H9 (cell line): ENCODE data around the gene NCBP2L. TPM values are rescaled to one million over a fixed set of nuclear protein-coding genes. Genes with fewer than 3 reads are reported as not detected.

Experiments used
- DNase-seq: peaks from one replicate; pipeline ENCODE4 v3.0.0-alpha.2; 2017
- H2AFZ ChIP-seq: one replicate; pipeline ENCODE4 v1.6.1; 2013; ENCODE audit warnings: mild to moderate bottlenecking, low read length, control low read depth, moderate library complexity
- H2AK5ac ChIP-seq: 2 replicates; pipeline ENCODE4 v1.6.1; 2013; ENCODE audit warnings: low read length, control low read depth, mixed read lengths; ENCODE audit not compliant: insufficient read length
- H2BK120ac ChIP-seq: one replicate; pipeline ENCODE4 v1.6.1; 2013; ENCODE audit warnings: low read depth, mild to moderate bottlenecking, low read length, control low read depth, inconsistent platforms; ENCODE audit not compliant: poor library complexity, severe bottlenecking
- H2BK12ac ChIP-seq: 2 replicates; pipeline ENCODE4 v1.6.1; 2013; ENCODE audit warnings: low read length, control low read depth, mixed read lengths, low read depth; ENCODE audit not compliant: insufficient read length
- H2BK15ac ChIP-seq: 2 replicates; pipeline ENCODE4 v1.6.1; 2013; ENCODE audit warnings: low read depth, low read length, control low read depth
- H2BK20ac ChIP-seq: one replicate; pipeline ENCODE4 v1.6.1; 2013; ENCODE audit warnings: low read depth, mild to moderate bottlenecking, low read length, control low read depth, inconsistent platforms; ENCODE audit not compliant: poor library complexity, severe bottlenecking
- H2BK5ac ChIP-seq: 2 replicates; pipeline ENCODE4 v1.6.1; 2013; ENCODE audit warnings: low read length, control low read depth, mixed read lengths; ENCODE audit not compliant: insufficient read length
- H3K14ac ChIP-seq: 2 replicates; pipeline ENCODE4 v1.6.1; 2013; ENCODE audit warnings: low read length, control low read depth; ENCODE audit not compliant: insufficient read depth
- H3K18ac ChIP-seq: 2 replicates; pipeline ENCODE4 v1.6.1; 2013; ENCODE audit warnings: low read depth, mild to moderate bottlenecking, mixed read lengths, low read length, control low read depth; ENCODE audit not compliant: insufficient read length
- H3K23ac ChIP-seq: 2 replicates; pipeline ENCODE4 v1.6.1; 2013; ENCODE audit warnings: low read length, control low read depth, mixed read lengths, low read depth; ENCODE audit not compliant: insufficient read length
- H3K23me2 ChIP-seq: 2 replicates; pipeline ENCODE4 v1.6.1; 2013; ENCODE audit warnings: low read depth, mild to moderate bottlenecking, mixed read lengths, low read length, control low read depth; ENCODE audit not compliant: insufficient read length, poor library complexity, severe bottlenecking
- H3K27ac ChIP-seq: 2 replicates; pipeline ENCODE4 v1.5.1; 2013; ENCODE audit warnings: low read length, control low read depth, mixed read lengths, low read depth; ENCODE audit not compliant: insufficient read length
- H3K27me3 ChIP-seq: 2 replicates; pipeline ENCODE4 v1.6.1; 2013; ENCODE audit warnings: low read length, control low read depth, inconsistent platforms; ENCODE audit not compliant: insufficient read depth
- H3K4ac ChIP-seq: 2 replicates; pipeline ENCODE4 v1.6.1; 2013; ENCODE audit warnings: low read depth, mild to moderate bottlenecking, control low read depth, inconsistent platforms, low read length, moderate library complexity
- H3K4me1 ChIP-seq: 2 replicates; pipeline ENCODE4 v1.6.1; 2013; ENCODE audit warnings: low read length, control low read depth, inconsistent platforms; ENCODE audit not compliant: insufficient read depth
- H3K4me2 ChIP-seq: 2 replicates; pipeline ENCODE4 v1.6.1; 2013; ENCODE audit warnings: low read length, control low read depth, mixed read lengths; ENCODE audit not compliant: insufficient read length, insufficient read depth
- H3K56ac ChIP-seq: 2 replicates; pipeline ENCODE4 v1.6.1; 2013; ENCODE audit warnings: low read depth, mild to moderate bottlenecking, mixed read lengths, low read length, control low read depth; ENCODE audit not compliant: insufficient read length
- H3K79me1 ChIP-seq: 2 replicates; pipeline ENCODE4 v1.6.1; 2013; ENCODE audit warnings: low read depth, mild to moderate bottlenecking, moderate library complexity, low read length, control low read depth, inconsistent platforms; ENCODE audit not compliant: insufficient read depth, poor library complexity, severe bottlenecking
- H3K79me2 ChIP-seq: 2 replicates; pipeline ENCODE4 v1.6.1; 2013; ENCODE audit warnings: low read length, control low read depth, inconsistent platforms; ENCODE audit not compliant: insufficient read depth
- H3K9ac ChIP-seq: 2 replicates; pipeline ENCODE4 v1.6.1; 2013; ENCODE audit warnings: low read length, control low read depth, mixed read lengths; ENCODE audit not compliant: insufficient read length; ENCODE audit errors: extremely low read depth
- H3K9me3 ChIP-seq: one replicate; pipeline ENCODE4 v1.6.1; 2013; ENCODE audit warnings: low read depth, low read length, inconsistent platforms; ENCODE audit not compliant: control insufficient read depth
- H3T11ph ChIP-seq: one replicate; pipeline ENCODE4 v1.6.1; 2013; ENCODE audit warnings: mild to moderate bottlenecking, low read length, control low read depth, inconsistent platforms
- H4K20me1 ChIP-seq: one replicate; pipeline ENCODE4 v1.6.1; 2013; ENCODE audit not compliant: control insufficient read depth, insufficient read length, insufficient read depth
- H4K5ac ChIP-seq: 2 replicates; pipeline ENCODE4 v1.6.1; 2013; ENCODE audit warnings: low read depth, mild to moderate bottlenecking, mixed read lengths, low read length, control low read depth; ENCODE audit not compliant: insufficient read length
- H4K8ac ChIP-seq: replicated peaks from 2 replicates; pipeline ENCODE4 v1.6.1; 2013; ENCODE audit warnings: low read length, control low read depth, mixed read lengths, low read depth; ENCODE audit not compliant: insufficient read length
- H4K91ac ChIP-seq: 2 replicates; pipeline ENCODE4 v1.6.1; 2013; ENCODE audit warnings: low read depth, mild to moderate bottlenecking, moderate library complexity, mixed read lengths, low read length, control low read depth; ENCODE audit not compliant: insufficient read length
- H3K27ac Mint-ChIP-seq, 3 experiments: 2 replicates in 2 of 3; 3 replicates in 1 of 3; pipeline ENCODE4 v1.8.0; 2020 to 2021; ENCODE audit warnings: mixed read lengths in 3 of 3, mild to moderate bottlenecking in 1 of 3, moderate library complexity in 1 of 3
- H3K27me3 Mint-ChIP-seq: 2 replicates; pipeline ENCODE4 v1.8.0; 2021; ENCODE audit warnings: low read depth, mild to moderate bottlenecking, moderate library complexity, mixed read lengths
- H3K36me3 Mint-ChIP-seq, 3 experiments: 2 replicates in 2 of 3; 3 replicates in 1 of 3; pipeline ENCODE4 v1.8.0; 2020 to 2021; ENCODE audit warnings: low read depth in 3 of 3, mixed read lengths in 3 of 3; ENCODE audit not compliant: insufficient read depth in 1 of 3
- H3K4me1 Mint-ChIP-seq, 2 experiments: 2 replicates each; pipeline ENCODE4 v1.8.0; 2020; ENCODE audit warnings: mixed read lengths in 2 of 2
- H3K4me3 Mint-ChIP-seq, 2 experiments: 2 replicates in 1 of 2; 3 replicates in 1 of 2; pipeline ENCODE4 v1.8.0; 2020 to 2021; ENCODE audit warnings: mild to moderate bottlenecking in 2 of 2, mixed read lengths in 2 of 2, moderate library complexity in 1 of 2
- H3K9me3 Mint-ChIP-seq, 2 experiments: 2 replicates in 1 of 2; 3 replicates in 1 of 2; pipeline ENCODE4 v1.8.0; 2020; ENCODE audit warnings: mild to moderate bottlenecking in 2 of 2, mixed read lengths in 2 of 2, moderate library complexity in 1 of 2
- WGBS: extraction: QIAGEN DNeasy Blood & Tissue Kit; methylation state at CpG from one replicate; pipeline ENCODE4 v1.1.7; 2013; ENCODE audit warnings: missing lambda C conversion rate, low lambda C conversion rate, mixed read lengths; ENCODE audit not compliant: insufficient read length; ENCODE audit errors: extremely low coverage; 5-methylcytosine and 5-hydroxymethylcytosine counted together
- total RNA-seq: library from RNA; stranded (reverse); gene quantifications from 2 replicates; pipeline ENCODE4 v1.2.1, GENCODE V29; 2021
- TF ChIP-seq, protein P1 (sequence below): fragments of 200-600 bp; sonication (generic); conservative IDR thresholded peaks from 3 replicates; pipeline ENCODE4 v1.8.0; 2021; ENCODE audit warnings: antibody characterized with exemption, mild to moderate bottlenecking

Gene NCBP2L
- total RNA-seq, 1 experiment from 2014 or later: not detected

- Histone ChIP-seq H3K27ac (no peak overlapping the region), H2AK5ac (no peak overlapping the region), H3K79me2 (no peaks in the 10 kb centered on the region), H2BK120ac (no peak overlapping the region), H3K27me3 (no peaks in the 10 kb centered on the region), H4K8ac (no peak overlapping the region), H4K5ac (no peak overlapping the region), H3K23me2 (no peaks in the 10 kb centered on the region), H3K4ac (no peak overlapping the region), H2BK20ac (no peak overlapping the region), H3K18ac (no peak overlapping the region), H3K23ac (no peak overlapping the region), H3K9ac (no peak overlapping the region), H4K91ac (no peak overlapping the region), H3K9me3 (no peaks in the 10 kb centered on the region), H3K4me1 (no peaks in the 10 kb centered on the region), H3K4me2 (no peak overlapping the region), H3K56ac (no peak overlapping the region), H3T11ph (no peak overlapping the region), H3K14ac (no peak overlapping the region), H2BK15ac (no peak overlapping the region), H4K20me1 (no peaks in the 10 kb centered on the region), H2BK12ac (no peak overlapping the region), H2AFZ (no peak overlapping the region), H2BK5ac (no peak overlapping the region), H3K79me1 (no peaks in the 10 kb centered on the region)
- H3K9me3 Mint-ChIP-seq: peaks cover 0 to 43% of the 10 kb centered on the region in 2 experiments; a peak in 2 of 5 replicates
- H3K27ac Mint-ChIP-seq: no peak overlapping the region
- peaks cover 10% of the 10 kb centered on the region for H3K27me3 Mint-ChIP-seq
- no peaks in the 10 kb centered on the region for H3K36me3 Mint-ChIP-seq
- WGBS: no CpG with 5 or more reads among the region's 1 CpG
- H3K4me3 Mint-ChIP-seq: no peak overlapping the region
- no peak for DNase-seq
- peaks cover 3 to 8% of the 10 kb centered on the region in 2 experiments; a peak in 2 of 4 replicates for H3K4me1 Mint-ChIP-seq
- TF ChIP-seq, protein P1, sequence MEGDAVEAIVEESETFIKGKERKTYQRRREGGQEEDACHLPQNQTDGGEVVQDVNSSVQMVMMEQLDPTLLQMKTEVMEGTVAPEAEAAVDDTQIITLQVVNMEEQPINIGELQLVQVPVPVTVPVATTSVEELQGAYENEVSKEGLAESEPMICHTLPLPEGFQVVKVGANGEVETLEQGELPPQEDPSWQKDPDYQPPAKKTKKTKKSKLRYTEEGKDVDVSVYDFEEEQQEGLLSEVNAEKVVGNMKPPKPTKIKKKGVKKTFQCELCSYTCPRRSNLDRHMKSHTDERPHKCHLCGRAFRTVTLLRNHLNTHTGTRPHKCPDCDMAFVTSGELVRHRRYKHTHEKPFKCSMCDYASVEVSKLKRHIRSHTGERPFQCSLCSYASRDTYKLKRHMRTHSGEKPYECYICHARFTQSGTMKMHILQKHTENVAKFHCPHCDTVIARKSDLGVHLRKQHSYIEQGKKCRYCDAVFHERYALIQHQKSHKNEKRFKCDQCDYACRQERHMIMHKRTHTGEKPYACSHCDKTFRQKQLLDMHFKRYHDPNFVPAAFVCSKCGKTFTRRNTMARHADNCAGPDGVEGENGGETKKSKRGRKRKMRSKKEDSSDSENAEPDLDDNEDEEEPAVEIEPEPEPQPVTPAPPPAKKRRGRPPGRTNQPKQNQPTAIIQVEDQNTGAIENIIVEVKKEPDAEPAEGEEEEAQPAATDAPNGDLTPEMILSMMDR: no peak
Observed at GRCh38 chrX:107763647-107764046, 13.9 kb upstream of the NCBP2L start.
